Stimulated activated CD4-positive, alpha-beta T cell treated with anti-CD3 and anti-CD28 coated beads, TNF-alpha, amount 100 ng/mL, for 1 hour (primary cell): ENCODE measurements around the gene ZNF574.

Source experiments
- DNase-seq, 3 donors: peaks; one replicate each; pipeline ENCODE4 v3.0.0-alpha.2; 2020; ENCODE audit warnings: low read depth in 3 of 3, low spot score in 1 of 3

Gene ZNF574

DNA sequence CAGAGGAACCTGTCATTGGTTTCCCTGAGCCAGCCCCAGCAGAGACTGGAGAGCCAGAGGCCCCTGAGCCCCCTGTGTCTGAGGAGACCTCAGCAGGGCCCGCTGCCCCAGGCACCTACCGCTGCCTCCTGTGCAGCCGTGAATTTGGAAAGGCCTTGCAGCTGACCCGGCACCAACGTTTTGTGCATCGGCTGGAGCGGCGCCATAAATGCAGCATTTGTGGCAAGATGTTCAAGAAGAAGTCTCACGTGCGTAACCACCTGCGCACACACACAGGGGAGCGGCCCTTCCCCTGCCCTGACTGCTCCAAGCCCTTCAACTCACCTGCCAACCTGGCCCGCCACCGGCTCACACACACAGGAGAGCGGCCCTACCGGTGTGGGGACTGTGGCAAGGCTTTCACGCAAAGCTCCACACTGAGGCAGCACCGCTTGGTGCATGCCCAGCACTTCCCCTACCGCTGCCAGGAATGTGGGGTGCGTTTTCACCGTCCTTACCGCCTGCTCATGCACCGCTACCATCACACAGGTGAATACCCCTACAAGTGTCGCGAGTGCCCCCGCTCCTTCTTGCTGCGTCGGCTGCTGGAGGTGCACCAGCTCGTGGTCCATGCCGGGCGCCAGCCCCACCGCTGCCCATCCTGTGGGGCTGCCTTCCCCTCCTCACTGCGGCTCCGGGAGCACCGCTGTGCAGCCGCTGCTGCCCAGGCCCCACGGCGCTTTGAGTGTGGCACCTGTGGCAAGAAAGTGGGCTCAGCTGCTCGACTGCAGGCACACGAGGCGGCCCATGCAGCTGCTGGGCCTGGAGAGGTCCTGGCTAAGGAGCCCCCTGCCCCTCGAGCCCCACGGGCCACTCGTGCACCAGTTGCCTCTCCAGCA, 4.2 kb downstream of the ZNF574 start:
- no peak for DNase-seq

DNA sequence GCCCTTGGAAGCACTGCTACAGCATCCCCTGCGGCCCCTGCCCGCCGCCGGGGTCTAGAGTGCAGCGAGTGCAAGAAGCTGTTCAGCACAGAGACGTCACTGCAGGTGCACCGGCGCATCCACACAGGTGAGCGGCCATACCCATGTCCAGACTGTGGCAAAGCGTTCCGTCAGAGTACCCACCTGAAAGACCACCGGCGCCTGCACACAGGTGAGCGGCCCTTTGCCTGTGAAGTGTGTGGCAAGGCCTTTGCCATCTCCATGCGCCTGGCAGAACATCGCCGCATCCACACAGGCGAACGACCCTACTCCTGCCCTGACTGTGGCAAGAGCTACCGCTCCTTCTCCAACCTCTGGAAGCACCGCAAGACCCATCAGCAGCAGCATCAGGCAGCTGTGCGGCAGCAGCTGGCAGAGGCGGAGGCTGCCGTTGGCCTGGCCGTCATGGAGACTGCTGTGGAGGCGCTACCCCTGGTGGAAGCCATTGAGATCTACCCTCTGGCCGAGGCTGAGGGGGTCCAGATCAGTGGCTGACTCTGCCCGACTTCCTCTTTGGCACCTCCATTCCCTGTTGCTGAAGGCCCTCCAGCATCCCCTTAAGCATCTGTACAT, 4.9 kb downstream of the ZNF574 start:
- DNase-seq, result no peak

GRCh38 chr19:42081584-42082203, 5.7 kb downstream of the ZNF574 start:
- no peak for DNase-seq

GRCh38 chr19:42083537-42083936, 7.6 kb downstream of the ZNF574 start:
- no peak for DNase-seq

GRCh38 chr19:42086188-42086736, 10.3 kb downstream of the ZNF574 start:
- no peak for DNase-seq

DNA sequence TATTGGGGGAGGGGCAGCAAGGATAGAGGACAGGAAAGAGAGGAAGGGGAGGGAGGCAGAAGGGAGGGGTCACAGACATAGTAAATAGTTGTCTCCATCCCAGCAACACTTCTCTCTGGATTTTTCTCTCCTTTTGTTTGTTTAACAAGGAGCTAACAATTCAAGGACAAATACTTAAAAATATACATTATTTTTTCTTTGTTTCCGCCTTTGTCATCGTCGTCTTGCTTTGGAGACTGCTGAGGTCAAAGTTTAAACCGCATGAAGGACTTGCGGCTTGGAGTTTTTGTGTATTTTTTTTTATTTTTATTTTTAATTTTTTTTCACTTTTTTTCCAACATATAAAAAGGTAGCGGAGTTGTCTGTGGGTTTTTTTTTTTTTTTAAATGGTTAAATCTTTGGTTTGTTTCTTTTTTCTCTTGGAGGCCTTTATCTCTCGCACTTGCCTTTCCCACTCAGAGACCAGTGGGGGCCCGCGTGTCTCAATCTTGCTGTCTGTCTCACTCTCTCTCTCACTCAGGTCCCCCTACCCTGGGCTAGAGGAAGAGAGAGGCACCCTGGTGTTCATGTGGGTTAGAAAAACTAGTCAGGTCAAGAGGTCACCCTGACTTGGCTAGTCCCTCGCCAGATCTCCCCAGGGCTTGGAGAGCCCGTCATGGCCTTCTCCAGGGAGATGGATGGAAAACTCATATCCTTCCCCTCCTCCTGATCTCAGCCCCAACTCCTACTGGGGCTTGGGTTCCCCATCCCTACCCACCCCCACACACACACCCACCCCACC, 11.0 kb downstream of the ZNF574 start:
- no peak for DNase-seq

GRCh38 chr19:42088471-42089190, 12.7 kb downstream of the ZNF574 start:
- no peak for DNase-seq

DNA sequence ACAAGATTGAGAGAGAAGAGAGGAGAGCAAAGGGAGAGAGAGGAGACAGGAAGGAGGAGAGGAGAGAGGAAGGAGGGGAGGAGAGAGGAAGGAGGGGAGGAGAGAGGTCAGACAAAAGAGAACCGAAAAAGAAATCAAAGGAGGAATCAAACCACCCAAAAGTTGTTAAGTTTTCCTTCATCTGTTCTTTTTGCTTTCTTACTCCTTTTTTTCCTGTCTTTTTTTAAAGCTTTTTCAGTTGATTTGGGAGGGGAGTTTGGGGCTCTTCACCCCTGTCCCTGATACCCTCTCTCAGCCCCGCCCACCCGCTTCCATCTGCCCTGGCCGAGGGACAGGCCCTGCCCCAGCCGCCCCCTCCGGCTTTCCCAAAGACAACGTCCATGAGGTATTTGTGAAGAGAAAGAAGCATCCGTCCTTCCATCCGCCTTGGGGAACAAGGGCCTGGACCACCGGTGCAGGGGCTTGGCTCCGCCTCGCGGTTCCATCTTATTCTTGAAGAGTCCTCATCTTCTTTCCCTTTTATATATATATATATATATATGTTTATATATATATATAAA, 13.3 kb downstream of the ZNF574 start:
- DNase-seq, result no peak

GRCh38 chr19:42089772-42090171, 13.8 kb downstream of the ZNF574 start:
- DNase-seq, result no peak

DNA sequence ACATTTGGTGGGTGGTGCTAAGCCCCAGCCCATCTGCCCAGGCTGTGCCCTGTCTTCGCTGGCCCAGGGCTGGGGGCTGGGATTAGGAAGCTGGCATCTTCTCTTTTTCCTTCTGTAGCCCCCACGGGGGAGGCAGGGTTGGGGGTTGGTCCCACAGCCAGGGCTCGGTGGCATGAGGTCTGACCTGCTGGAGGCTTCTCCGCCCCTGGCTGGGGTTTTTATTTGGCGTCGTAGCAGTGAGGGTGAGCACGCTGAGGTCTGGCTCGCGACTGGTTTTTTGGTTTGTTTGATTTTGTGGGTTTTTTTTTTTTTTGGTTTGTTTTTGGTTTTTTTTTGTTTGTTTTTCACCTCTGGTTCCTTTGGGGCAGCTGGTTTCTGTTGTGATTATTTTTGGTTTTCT, 14.7 kb downstream of the ZNF574 start:
- DNase-seq, result no peak

DNA sequence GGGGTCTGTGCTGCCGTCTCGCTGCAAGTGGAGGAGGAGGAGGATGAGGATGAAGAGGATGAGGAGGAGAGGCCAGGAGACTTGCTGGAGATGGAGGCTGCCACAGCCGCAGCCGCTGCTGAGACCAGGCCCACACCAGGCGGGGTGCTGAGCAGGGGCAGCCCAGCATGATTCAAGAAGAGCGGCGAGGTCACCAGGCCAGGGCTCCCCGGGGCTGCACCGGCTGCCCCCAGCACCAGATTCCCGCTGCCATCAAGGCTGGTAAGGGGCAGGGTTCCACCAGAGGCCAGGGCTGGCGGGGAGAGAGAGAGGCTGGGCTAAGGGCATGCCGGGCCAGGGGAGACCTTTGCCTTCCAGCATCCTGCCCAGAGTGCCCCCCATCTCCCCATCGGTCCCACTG, 15.3 kb downstream of the ZNF574 start:
- no peak for DNase-seq

DNA sequence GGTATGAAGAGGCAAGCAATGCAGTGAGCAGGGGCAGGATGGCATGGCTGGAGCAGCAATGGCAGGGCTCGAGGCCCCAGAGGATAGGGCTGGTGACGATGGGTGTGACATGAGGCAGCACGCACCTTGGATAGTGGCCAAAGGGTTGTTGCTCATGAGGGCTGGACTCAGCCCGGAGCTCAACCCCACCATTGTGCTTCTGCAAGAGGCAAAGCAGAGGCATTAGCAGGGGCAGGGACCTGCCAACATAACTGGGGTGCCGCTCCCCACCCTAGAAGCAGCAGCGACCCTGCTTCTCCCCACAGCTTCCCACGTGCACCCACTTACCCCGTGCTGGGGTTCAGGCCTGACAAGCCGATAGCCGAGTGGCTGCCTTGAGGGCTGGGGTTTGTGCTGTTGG, 15.8 kb downstream of the ZNF574 start:
- DNase-seq, result no peak

DNA sequence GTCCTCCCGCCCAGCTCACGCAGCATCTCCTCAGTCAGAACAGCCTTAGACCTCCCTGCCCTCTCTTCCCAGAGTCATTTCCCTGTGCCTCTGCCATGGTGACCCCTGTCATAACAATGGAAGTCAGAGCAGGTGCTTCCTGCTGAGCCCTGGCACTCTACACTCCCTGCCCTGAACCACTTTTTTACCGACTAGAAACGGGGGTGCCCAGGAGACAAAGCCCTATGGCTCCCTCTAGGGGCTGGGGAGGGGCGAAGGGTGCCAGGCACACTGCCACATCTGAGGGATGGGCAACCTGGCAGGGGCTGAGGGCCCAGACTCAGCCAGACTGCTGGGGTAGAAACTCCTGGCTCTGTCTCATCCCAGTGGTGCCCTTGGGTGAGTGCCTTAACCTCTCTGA, 16.4 kb downstream of the ZNF574 start:
- no peak for DNase-seq

DNA sequence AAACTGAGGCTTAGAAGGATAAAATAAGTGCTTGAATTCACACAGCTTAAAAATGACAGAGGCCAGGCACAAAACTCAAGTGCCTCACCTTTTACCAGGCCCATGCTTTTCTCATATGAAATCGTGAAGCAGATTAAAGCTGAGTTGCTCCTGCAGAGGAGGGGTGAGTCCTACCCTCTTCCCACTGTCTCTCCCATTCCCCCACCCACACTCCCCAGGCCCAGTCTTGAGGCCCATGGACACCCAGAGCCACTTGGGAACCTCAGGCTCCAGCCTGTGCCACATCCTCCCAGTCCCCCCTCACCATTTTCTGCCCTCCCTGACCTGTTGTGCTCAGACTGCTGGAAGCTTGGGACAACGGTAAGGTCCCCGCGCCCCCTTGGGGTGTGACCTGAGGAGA, 17.5 kb downstream of the ZNF574 start:
- no peak for DNase-seq

DNA sequence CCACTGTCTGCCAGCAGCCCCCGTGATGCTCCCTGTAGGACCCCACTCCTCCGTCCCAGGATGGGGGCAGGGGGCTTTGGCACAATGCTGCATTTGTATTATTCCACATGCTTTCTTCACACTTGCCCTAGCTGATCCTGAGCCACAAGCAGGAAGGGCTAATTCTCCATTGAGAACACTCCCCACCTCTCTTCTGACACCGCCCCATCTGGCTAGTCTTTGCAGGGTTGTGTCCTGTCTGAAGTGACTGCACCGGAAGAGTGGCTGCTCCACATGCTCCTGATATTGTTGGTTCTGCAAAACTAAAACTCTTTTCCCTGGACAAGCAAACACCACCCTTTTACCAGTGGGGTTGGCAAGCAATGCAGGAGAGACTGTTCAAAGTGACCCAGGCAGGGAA, 18.0 kb downstream of the ZNF574 start:
- no peak for DNase-seq

GRCh38 chr19:42095142-42095813, 19.3 kb downstream of the ZNF574 start:
- DNase-seq, result no peak

- DNase-seq, result no peak
Measured at GRCh38 chr19:42095814-42096230, 19.9 kb downstream of the ZNF574 start.

GRCh38 chr19:42096255-42096837, 20.4 kb downstream of the ZNF574 start:
- no peak for DNase-seq

- DNase-seq, result no peak
Measured at GRCh38 chr19:42097461-42097860, 21.5 kb downstream of the ZNF574 start.
